GM23248 (cell line): ENCODE results near the gene PYGB.

Source experiments
- EZH2 ChIP-seq: fragments of 200-600 bp; sonication (generic); IDR thresholded peaks from 2 replicates; pipeline ENCODE4 v1.6.1; 2018; ENCODE audit warnings: antibody characterized with exemption, mild to moderate bottlenecking; ENCODE audit not compliant: insufficient read depth, poor library complexity, severe bottlenecking
- EZH2phosphoT487 ChIP-seq: fragments of 200-600 bp; sonication (generic); IDR thresholded peaks from 2 replicates; pipeline ENCODE4 v1.6.1; 2018; ENCODE audit warnings: antibody characterized with exemption, moderate library complexity, mild to moderate bottlenecking, low read depth; ENCODE audit not compliant: insufficient read depth

- TF ChIP-seq EZH2phosphoT487 (no peak), EZH2 (no peak)
Measured at GRCh38 chr20:25276533-25277050, 28.7 kb downstream of the PYGB start.
